GM21423 (cell line): ENCODE results near the gene ULK1.

Source experiments
- ATAC-seq: cut with Tn5 transposase; IDR thresholded peaks from one replicate; pipeline ENCODE4 v1.9.1; 2021; ENCODE audit warnings: mild to moderate bottlenecking, moderate library complexity; ENCODE audit not compliant: unreplicated experiment

Gene ULK1

GRCh38 chr12:131962069-131962468, 67.6 kb downstream of the ULK1 start:
- ATAC-seq: no peak

GRCh38 chr12:131963381-131963780, 69.0 kb downstream of the ULK1 start:
- no peak for ATAC-seq

- ATAC-seq: no peak
Measured at GRCh38 chr12:131965073-131965472, 70.7 kb downstream of the ULK1 start.

- ATAC-seq: no peak
Measured at GRCh38 chr12:131971226-131971625, 76.8 kb downstream of the ULK1 start.
